Activated T-cell treated with anti-CD3 and anti-CD28 coated beads for 48 hours (primary cell): ENCODE results near the gene CASZ1.

ENCODE experiments used
- DNase-seq: peaks from one replicate; pipeline ENCODE4 v3.0.0-alpha.2; 2020; ENCODE audit warnings: low read depth

The CASZ1 gene

GRCh38 chr1:10653370-10654125 is 142.9 kb downstream of the CASZ1 start:
- no peak for DNase-seq

GRCh38 chr1:10652626-10653025 is 143.8 kb downstream of the CASZ1 start:
- no peak for DNase-seq

DNA sequence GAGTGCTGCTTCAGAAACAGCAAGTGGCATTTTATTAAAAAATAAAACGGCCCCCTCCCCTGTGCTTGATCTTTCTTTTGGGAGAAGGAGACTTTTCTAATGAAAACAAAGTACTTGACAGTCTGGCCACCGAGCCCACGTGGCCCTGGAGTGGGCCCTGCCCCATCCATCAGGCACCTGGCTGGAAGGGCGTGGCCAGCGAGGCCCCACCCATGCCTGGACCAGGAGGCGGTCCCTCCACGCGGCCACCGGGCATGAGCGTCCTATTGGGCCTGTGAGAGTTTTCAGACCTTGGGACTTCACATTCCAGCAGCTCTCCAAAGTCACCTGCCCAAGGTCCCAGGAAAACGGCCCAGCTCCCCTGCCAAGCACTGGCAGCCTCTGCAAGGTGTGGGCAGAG is 144.7 kb downstream of the CASZ1 start:
- DNase-seq: no peak

- DNase-seq: no peak
Observed at GRCh38 chr1:10651389-10651766, 145.1 kb downstream of the CASZ1 start.

DNA sequence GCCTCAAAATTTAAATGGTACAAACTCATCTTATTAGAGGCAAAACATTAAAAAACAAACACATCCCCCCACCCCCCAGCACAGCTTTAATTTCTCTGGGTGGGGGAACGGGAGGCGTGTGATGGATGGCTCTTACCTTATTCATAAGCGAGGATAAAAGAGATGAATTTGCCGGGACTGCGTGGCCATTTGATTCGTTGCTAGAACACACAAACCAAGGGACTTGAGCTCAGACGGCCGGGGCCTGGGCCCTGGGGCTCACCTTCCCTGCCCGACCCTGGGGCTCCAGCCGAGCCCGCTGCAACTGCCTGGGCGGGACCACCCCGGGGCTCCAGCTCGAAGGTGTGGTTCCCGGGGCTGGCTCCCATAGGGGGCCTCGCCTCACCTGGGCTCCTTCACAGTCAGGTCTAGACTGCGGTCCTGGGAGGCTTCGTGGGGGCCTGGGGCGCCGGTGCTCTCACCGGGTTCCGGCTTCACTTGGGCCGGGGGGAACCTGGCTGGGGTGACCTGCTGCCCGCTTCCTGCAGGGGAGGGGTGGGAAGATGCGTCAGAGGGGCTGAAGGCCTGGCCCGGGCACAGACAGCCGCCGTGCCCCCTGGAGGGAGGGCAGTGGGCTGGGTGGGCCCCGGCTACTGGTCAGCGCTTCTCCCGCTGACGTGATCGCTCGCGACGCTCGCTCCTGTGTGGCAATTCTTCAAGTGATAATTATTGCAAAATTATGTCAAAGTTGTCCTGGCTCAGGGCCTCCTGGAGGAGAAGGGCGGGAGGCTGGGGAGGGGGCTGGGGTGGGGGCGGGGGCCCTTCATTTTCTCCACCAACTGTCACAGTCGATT is 145.7 kb downstream of the CASZ1 start:
- no peak for DNase-seq

DNA sequence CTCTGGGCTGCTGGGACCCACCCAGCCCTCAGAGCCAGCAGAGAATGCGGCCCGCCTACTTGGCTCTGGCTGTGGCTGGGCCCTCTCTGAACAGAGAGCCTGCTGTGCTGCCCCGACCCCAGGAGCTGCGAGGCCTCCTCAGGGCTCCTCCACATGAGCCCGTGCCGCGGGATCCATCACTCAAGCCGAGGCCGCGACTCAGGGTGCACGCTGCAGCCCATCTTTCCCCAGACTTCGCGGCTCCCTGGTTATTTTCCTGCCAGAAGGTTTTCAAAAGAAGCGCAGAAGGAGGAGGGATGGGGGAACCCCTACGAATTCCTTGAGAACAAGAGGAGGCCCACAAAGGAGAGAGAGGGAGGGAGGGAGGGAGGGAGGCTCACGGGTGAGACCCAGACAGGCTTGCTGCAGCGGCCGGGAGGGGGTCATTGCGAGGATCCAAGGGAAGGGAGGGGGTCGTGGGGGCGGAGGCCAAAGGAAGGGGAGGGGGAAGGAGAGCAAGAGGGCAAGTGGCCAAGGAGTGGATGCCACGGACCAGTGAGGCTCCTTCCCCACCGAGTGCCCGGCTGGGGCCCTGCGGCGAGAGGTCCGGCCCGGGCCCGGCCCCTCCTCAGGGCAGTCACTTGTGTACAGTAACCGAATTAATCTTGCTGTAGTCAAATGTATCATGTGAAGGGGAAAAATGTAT is 146.8 kb downstream of the CASZ1 start:
- DNase-seq: no peak

DNA sequence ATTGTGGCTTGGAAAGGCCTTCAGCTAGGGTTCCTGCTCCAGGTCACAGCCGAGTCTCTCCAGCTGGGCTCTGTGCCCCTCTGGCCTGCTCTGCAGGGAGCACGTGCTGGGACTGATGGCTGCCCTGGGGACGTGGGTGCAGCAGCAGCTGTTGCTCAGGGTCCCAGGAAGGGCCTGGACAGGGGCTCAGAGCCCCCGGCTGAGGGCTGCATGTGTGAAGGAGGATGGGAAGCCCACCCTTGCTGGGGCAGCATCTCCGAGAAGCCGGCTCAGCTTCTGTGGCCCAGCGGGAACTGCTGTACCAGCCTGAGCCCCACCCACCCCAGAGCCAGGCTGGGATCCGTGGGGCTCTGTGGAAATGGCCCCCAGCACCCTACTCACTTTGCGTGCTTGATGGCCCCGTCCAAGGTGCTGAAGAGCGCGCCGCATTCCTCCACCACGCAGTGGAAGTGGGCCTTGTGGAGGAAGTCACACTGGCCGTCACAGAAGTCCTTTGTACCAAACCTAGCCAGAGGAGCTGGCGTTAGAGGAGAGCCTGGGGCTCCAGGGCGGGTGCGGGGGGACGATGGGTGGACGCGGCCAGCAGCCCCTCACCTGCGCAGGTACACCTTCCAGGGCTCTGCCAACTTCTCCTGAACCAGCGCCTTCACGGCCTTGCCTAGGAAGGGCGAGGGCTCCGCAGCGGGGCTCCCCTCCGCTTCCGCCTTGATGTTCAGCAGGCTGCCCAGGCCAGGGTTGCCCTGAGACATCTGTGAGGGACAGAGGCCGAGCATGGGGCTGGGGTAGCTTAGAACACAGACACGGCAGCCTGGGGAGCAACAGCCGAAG is 147.5 kb downstream of the CASZ1 start:
- DNase-seq: no peak

- DNase-seq: no peak
Observed at GRCh38 chr1:10647414-10648170, 148.9 kb downstream of the CASZ1 start.

GRCh38 chr1:10646347-10646861 is 150.0 kb downstream of the CASZ1 start:
- DNase-seq: no peak

- DNase-seq: no peak
Observed at GRCh38 chr1:10644307-10645128, 151.9 kb downstream of the CASZ1 start.

DNA sequence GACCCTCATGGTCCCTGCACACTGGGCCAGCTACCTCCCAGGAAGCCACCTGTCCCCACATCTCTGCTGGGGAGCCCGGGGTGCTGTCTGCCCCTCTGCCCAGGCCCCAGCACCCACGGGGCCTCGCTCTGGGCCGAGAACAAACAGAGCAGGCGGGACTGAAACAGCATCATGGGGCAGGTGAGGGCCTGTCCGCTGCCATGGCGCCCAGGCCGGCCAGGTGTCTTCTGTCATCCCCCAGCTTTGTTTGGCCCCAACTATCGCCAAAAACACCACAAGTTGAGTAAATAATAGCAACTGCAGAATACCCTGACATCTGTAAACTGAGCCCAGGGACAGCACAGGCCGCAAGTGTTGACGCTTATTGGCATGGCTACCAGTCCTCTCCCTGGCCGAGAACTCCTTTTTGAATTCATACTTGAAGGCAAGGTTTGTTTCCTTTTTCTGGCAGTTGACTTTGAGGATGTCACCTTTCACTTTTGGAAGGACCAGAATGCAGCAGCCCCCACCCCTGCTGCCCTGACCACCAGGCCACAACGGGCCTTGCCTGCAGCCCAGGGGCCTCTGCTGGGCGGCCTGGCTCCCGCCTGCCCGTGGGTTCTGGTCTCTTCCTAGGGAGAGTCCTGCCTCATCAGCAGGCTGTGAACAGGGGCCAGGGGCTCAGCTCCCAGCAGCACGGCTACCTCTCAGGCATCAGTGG is 152.7 kb downstream of the CASZ1 start:
- DNase-seq: no peak

GRCh38 chr1:10642403-10643080 is 153.9 kb downstream of the CASZ1 start:
- DNase-seq: no peak

GRCh38 chr1:10641976-10642375 is 154.5 kb downstream of the CASZ1 start:
- no peak for DNase-seq

- DNase-seq: no peak
Observed at GRCh38 chr1:10640843-10641553, 155.4 kb downstream of the CASZ1 start.

DNA sequence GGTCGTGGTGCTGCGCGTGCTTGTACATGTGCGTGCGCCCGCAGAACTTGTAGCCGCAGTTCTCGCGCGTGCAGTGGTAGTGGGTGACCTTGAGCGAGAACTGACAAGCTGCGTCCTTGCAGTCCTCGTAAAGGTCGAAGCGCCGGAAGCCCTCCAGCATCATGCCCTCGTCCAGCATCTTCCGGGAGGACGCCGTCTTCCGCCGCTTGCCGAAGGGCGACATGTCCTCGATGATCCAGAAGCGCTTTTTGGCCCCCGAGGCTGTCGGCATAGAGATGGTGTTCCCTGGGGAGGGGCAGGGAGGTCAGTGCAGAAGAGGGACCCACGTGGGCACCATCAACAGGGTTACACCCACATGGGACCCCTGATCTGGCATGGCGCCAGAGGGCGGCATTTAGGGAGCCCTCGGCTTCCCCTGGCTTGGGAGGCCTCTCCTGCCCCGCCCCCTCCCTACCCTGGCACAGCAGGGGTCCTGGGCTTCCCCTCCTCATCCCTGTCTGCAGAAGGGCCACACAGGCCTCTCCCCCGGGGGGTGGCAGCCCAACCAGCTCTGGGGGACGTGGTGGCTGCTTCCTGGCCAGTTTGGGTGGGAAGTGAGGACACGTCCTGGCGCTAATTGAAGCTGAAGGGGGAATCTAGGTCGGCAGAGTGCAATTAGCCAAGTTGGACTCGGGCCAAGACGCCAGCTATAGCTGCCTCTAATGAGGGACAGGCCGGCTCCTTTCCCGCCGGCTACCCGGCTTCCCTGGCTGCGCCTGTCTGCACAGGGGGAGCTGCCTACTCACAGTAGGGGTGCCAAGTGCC is 156.5 kb downstream of the CASZ1 start:
- DNase-seq: no peak

DNA sequence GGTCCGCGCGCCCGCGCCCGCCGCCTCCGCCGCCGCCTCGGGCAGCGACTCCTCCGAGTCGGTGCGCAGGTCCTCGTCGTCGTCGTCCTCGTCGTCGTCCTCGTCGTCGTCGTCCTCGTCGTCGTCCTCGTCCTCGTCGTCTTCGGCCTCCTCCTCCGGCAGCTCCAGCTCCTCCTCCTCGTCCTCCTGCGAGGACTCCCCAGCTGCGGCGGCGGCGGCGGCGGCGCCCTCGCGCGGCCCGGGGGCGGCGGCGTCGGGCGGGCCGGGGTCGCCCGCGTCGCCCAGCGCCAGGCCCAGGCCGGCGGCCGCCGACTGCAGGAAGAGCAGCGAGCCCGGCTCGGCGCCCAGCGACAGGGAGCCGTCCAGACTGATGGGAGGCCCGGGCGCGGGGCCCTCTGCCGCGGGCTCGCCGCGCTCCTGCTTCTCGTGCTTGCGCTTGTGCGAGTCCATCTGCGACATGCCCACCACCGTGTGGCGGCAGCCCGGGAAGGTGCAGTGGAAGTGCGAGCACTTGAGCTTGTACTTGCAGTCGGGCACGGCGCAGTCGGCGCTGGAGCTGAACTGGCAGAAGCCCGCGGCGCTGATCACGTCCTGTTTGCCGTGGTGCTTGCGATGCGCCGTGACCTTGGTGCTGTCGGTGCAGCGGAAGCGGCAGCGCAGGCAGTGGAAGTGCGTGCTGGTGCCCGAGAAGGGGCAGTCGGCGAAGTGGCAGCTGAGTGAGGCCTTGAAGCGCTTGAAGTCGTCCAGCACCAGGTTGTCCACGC is 157.3 kb downstream of the CASZ1 start:
- no peak for DNase-seq

DNA sequence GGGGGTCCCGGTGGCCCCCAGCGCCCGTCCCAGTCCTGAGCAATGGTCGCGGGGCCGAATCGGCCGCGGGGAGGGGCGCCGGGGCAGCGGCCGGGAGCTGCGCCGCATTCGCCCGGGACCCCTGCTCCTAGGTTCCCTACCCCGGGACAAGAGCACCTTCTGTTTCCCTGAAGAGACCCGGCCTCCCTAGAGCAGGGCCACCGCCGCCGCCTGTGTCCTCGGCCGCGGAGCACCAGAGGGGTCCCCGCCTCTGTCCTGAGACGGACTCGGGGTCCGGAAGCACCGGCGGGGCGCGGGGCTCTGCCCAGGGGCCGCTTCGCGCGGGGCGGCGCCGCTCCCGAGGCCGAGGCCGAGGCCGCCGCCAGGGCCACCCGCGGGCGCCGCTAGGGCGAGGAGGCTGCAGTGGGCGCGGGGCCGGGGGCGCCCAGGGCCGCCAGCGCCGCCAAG is 157.9 kb downstream of the CASZ1 start:
- DNase-seq: no peak
